Measurements from ENCODE around the gene ACSS3.

DNA sequence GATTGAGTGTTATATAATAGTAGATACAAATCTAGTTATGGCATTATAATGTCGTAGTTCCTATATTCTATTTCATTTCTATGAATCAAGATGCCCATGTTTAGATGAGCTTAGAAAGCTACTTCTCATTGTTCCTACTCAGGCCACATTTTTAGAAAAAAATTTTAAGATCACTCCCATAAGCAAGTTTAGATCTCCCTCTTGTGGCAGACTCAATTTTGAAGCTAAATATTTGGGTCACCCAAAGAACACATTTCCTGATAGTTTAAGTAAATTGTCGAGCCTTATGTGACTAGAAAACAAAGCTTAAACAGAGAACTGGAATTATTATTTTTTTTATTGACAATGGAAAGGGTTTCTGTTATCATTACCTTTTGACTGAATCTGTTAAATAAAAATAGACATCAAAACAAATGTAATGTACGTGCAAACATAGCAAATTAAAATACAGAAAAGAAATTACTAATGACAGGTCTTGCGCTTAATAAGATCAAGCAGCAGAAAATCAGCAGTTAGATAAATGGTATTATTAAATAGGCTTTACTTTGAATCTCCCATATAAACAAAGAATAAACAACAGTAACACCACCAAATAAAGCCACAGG lies 180.2 kb downstream of the ACSS3 start:
- TF ChIP-seq POLR2AphosphoS5 (IDR thresholded peaks at IDR 0.05), result no peak
- TF ChIP-seq, protein P1, sequence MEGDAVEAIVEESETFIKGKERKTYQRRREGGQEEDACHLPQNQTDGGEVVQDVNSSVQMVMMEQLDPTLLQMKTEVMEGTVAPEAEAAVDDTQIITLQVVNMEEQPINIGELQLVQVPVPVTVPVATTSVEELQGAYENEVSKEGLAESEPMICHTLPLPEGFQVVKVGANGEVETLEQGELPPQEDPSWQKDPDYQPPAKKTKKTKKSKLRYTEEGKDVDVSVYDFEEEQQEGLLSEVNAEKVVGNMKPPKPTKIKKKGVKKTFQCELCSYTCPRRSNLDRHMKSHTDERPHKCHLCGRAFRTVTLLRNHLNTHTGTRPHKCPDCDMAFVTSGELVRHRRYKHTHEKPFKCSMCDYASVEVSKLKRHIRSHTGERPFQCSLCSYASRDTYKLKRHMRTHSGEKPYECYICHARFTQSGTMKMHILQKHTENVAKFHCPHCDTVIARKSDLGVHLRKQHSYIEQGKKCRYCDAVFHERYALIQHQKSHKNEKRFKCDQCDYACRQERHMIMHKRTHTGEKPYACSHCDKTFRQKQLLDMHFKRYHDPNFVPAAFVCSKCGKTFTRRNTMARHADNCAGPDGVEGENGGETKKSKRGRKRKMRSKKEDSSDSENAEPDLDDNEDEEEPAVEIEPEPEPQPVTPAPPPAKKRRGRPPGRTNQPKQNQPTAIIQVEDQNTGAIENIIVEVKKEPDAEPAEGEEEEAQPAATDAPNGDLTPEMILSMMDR (IDR thresholded peaks at IDR 0.05), result peak in 2 of 7 experiments; percentile 25 to 27

Measured in stomach (tissue), 4 donors.